Measurements from ENCODE around the gene TXN2. TPM values are rescaled to one million over a fixed set of nuclear protein-coding genes. Genes with fewer than 3 reads are reported as not detected.

The TXN2 gene
- total RNA-seq, 1 donor from 2014 or later = 21.2 TPM

DNA sequence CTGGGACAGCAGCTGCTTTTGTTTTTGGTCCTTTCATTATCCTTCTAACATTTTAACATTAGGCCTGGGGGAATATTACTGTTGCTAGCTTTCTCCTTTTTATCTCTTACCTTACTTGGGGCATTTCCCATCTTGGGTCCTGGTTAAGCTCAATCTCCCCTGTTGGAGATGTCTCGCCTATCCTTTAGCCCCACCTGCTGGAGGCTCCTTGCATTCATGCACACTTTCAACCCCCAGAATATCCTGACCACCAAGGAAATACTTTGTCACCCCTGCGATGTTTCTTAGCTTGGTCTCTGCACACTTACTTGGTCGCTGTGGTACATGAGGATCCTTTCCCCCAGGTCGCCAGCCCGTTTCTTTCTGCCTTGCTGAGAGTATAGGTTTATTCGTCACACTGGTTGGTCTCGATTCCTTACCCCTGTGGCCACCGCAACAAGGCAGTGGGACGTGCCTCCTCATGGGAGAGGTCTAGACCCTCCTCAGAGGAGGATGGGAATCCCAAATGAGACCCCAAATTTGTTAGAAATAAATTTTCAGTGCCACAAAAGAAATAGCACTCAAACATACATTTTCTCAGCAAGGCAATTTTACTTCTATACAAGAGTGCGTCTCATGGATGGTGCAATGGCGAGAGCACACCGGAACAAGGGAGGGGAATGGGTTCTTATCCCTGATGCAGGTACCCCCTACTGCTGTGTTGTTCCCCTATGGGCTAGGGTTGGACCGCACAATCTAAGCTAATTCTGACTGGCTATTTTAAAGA is 5.4 kb upstream of the TXN2 start:
- DNase-seq (ENCODE audit: low read depth in 2 of 2) = peak; percentile 59 to 74

DNA sequence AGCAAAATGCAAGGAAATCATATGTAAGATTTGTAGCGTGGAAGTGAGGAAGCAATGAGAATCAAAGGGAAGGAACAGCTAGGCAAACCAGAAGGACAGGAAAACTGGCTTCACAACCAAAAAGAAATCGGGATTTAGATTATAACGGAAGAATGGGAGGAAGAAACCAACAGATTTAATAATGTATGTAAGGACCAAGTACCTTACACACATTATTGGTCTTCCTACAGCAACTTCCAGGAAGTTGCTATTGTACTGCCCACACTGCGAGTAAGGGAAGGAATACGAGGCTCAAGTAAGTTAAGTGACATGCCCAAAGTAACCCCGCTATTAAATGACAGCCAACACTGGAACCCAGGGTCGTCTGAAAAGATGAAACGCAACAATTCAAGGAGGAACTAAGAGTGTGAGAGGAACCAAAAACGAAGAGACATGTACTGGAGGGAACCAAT is 473 bp downstream of the TXN2 start:
- DNase-seq (ENCODE audit: low read depth in 2 of 2) = no peak

DNA sequence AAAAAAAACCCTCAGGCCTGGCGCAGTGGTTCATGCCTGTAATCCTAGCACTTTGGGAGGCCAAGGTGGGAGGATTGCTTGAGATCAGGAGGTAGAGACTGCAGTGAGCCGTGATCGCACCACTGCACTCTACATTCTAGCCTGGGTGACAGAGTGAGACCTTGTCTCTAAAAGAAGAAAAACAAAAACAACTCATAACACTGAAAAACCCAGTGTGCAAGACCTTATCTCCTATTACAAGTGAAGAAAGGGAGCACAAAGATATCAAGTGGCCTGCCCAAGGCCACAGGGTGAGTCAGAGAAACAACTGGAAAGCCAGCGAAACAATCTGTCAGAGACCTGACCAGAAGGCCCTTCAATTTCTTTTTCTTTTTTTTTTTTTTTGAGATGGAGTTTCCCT is 2.5 kb downstream of the TXN2 start:
- no peak for DNase-seq (ENCODE audit: low read depth in 2 of 2)

DNA sequence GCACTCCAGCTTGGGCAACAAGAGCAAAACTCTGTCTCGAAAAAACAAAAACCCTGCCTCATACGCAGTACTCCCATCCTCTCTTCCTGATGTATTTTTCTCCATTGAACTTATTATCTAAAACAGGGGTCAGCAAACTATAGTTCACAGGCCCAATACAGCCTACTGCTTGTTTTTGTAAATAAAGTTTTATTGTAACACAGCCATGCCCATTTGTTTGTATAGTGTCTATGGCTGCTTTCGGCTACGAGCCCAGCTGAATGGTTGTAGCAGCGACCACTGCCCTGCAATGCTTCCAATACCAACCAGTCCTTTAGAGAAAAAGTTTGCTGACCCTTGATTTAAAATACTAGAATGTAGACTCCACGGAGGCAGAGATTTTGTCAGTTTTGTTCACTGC is 6.1 kb downstream of the TXN2 start:
- no peak for DNase-seq (ENCODE audit: low read depth in 2 of 2)

DNA sequence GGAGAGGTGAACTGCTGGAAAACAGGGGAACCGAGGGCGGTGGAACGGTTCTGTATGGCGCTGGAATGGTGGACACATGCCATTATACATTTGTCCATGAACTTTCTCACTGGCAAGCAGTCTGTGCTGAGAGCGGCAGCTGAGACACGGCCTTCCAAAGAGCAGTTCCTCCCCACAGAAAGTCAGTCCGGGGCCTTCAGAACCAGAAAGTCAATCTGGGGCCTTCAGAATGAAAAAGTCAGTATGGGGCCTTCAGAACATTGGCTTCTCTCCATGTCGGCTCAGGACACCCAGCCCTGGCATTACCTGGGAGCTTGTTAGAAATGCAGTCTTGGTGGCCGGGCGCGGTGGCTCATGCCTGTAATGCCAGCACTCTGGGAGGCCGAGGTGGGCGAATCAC is 8.8 kb downstream of the TXN2 start:
- DNase-seq (ENCODE audit: low read depth in 2 of 2) = no peak

DNA sequence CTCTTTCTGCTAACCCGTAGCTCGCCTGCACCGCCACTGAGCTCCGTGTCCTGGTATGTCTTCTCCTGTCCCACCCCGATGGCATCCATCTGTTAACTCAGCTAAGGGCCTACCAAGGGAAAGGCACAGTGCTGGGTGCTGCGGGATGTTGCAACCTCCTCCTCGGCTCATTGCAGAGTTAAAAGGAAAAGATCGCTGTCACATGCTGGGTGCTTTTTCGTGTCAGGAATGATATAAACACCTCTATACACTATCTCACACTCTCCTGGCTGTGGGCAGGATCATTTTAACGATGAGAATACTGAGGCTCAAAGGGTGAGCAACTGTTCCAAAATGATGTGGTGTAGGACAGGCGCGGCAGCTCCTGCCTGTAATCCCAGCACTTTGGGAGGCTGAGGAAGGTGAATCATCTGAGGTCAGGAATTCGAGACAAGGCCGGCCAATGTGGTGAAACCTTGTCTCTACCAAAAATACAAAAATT is 10.1 kb downstream of the TXN2 start:
- DNase-seq (ENCODE audit: low read depth in 2 of 2) = peak in 1 of 2 donors; percentile 31

DNA sequence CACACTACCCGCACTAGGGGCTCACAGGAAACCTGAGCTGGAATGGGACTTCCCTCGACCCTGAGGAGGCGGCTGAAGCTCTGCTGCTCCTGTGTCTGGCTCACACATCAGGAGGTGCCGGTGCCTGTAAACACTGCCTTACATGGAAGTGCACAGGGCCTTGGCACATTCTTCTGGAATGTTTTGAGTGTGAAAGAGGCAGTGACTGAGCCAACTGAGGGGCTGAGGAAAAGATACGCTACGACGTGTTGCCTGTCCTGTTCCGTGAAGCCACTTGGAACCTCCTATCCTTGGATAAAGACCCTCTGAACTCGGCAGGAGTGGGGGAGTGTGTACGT is 10.5 kb downstream of the TXN2 start:
- peak in 1 of 2 donors; percentile 79 for DNase-seq (ENCODE audit: low read depth in 2 of 2)

DNA sequence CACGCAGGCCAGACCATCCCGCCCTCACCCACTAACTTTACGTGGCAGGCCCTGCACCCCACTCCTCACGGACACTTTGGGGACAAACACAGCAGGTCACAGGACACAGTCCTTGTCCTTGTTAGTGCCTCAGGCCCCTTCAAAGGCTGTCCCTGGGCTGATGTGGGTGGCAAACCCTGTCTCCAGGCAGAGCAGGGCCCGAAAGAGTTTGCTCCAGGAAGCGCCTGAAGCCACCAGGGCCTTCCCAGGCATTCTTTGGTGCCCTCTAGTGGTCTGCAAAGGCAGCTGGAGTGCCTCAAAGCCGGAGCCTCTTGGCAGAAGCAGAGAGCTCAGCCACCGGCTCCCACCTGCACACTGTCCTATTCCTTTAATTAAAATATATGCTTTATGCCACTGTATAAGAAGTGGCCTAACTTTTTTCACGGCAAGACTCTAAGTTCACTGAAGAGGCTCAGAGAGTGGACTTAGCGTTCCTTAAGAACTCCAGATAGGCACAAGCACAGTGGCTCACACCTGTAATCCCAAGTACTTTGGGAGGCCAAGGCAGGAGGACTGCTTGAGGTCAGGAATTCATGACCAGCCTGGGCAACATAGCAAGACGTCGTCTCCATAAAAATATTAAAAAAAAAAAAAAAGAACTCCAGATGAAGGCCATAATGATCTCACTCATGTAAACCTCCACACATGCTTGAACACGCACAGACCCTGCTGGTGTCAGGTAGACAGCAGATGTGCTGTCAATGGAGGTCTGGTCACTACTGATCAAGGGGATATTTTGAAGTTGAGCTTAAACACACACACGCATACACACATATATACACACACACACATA is 11.1 kb downstream of the TXN2 start:
- DNase-seq (ENCODE audit: low read depth in 2 of 2) = peak; percentile 91 to 92

DNA sequence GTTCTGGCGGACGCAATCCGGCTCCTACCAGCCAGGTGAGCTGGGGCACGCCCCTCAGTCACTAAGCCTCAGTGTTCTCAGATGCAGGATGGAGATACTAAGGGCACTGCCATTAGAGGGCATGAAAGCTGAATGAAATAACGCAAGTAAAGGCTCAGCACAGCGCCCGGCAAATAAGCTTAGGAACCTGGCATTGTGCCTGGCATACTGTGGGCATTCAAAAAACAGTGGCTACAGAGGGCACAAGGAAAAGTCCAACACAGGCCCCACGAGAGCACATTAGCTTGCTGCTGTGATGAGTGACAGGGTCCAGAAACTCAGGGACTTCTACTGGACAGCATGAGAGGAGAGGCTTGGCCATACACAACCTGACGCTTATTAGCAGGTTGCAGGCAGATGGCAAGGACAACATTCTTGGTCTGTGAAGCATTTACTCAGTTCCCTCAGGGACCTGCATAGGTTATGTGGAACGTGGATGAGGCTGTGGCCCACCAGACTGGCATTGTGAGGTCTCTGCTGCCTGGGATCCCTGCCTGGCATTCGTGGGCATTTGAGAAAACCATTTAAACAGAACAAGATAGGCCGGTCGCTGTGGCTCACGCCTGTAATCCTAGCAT is 12.2 kb downstream of the TXN2 start:
- DNase-seq (ENCODE audit: low read depth in 2 of 2) = no peak

DNA sequence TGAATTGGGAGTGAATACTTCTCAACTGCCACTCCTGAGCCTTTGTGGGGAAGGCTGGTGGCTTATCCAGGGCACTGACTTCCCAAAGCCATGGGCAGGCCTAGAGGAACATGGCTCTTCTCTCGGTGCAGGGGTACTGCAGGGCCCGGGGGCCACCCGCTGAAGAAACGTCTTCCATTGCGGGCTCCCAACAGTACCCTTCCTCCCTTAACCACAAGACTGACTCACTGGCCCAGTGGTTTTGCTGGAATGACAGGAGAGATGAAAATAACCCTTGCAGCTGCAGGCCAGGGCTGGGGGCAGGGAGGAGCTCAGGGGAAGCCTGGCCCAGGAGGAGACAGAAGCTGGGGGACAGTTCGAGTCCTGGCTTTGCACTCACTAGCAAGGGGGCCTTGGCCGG is 13.5 kb downstream of the TXN2 start:
- DNase-seq (ENCODE audit: low read depth in 2 of 2) = peak in 1 of 2 donors; percentile 95

DNA sequence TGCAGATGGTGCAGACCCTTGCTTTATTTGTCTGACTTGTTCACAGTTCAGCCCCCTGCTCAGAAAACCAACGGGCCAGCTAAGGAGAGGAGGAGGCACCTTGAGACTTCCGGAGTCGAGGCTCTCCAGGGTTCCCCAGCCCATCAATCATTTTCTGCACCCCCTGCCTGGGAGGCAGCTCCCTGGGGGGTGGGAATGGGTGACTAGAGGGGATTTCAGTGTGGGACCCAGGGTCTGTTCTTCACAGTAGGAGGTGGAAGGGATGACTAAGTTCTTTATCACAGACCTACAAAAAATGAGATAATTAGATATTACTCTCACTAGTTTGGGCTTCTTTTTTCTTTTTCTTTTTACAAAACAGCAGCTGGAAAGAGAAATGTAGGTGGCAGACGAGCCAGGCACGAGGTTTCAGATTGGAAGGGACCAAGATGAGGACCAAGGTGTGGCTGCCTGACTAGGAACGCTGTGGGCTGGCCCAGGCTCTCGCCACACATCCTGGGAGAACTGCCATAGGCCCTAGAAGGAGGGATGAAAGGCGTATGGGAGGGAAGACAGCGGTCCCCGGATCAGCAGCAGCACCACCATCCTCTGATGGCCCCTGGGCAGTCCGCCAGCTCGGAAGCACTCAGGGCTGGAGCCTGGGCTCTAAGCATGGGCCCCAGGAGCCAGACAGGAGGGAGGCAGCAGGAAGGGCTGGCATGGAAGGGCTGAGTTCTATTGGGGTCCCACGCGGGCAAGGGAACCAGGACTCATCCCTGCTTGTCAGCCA is 14.2 kb downstream of the TXN2 start:
- DNase-seq (ENCODE audit: low read depth in 2 of 2) = peak in 1 of 2 donors; percentile 47

DNA sequence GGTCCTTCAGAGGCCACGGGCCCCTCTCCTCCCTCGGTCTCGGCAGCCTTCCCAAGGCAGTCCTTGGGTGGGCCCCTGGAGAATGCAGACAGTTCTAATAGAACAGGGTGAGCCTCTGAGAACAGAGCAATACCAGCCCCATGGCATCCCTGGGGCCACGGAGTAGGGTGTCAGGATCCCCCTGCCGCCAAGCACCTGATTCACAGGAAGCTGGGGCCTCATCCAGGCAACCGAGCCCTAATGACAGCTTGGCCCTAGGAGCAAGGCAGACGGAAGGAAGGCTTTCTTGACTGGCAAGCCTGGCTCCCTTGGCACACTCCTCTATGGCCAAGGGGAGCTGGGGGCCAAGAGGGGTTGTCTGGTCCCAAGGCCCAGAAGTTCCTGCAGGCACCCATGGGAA is 15.2 kb downstream of the TXN2 start:
- DNase-seq (ENCODE audit: low read depth in 2 of 2) = no peak

DNA sequence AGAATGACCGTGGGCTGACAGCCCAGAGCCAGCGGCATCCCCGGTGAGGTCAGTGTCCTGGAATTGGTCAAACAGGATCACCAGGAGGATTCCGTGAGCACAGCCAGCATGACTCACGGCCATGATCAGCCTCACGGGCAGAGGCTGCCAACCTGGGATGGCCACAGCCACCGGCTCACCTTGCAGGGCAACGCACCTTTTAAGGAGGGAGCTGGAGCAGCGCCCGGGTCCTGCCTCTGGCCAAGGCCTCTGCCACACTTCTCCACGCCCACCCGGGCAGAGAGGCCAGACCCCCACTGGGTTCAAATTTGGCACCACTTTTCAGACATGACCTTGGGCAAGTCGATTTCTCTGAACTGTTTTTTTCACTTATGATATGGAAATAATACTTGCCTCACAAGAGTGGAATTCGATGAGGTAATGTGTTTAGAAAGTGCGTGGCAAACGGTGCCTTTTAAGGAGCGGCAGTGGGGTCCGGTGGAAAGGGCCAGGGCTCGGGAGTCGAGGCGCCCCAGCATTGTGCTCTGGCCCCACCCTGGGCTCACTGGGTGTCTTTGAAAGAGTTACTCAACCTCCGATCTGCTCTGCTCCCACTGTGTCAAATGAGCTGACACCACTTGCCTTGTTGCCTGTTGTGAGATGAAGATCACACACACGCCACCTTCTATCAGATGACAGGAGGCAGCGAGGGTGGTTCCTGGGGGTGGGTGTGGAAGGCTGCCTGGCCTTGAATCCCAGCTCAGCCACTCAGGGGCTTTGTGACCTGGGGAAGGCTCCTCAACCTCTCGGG is 16.0 kb downstream of the TXN2 start:
- DNase-seq (ENCODE audit: low read depth in 2 of 2) = peak; percentile 93

DNA sequence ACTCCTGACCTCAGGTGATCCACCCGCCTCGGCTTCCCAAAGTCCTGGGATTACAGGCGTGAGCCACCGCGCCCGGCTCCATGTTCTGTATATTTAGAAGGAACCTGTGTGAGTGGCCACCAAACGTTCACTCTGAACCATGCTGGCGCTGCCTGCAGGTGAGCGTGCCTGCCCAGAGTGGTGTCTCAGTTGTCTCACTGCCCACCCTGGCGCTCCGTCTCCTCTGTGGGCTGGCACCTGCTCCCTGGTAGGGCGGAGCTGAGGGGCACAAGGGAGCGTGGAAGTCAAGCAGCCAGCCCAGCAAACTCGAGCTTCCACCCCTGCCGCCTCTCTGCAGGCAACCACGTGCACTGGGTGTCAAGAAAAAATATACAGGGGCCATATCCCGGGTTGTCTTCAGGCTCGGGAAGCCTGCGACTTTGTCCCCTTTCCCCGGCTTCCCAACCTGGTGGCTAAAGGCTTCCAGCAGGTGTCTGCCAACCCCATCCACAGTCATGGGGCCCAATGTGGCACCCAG is 16.7 kb downstream of the TXN2 start:
- no peak for DNase-seq (ENCODE audit: low read depth in 2 of 2)

DNA sequence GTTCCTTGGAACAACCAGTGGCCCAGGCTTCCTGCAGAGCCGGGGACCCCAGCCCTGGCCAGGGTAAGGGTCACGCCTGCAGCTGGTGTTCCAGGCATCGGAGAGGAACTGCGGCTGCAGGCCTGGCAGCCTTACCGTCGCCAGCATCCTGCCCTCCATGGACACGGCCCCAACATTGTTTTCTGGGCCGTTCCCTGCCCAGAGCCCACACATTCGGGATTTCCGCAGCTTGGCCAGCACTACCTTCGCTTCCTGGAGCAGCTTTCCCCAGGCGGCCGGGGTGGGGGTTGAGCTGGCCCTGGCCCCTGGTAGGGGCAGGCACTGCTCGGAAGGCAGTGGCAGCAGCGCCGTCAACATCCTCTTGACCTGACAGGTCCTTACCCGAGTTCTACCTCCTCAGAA is 17.7 kb downstream of the TXN2 start:
- DNase-seq (ENCODE audit: low read depth in 2 of 2) = peak; percentile 80 to 92

DNA sequence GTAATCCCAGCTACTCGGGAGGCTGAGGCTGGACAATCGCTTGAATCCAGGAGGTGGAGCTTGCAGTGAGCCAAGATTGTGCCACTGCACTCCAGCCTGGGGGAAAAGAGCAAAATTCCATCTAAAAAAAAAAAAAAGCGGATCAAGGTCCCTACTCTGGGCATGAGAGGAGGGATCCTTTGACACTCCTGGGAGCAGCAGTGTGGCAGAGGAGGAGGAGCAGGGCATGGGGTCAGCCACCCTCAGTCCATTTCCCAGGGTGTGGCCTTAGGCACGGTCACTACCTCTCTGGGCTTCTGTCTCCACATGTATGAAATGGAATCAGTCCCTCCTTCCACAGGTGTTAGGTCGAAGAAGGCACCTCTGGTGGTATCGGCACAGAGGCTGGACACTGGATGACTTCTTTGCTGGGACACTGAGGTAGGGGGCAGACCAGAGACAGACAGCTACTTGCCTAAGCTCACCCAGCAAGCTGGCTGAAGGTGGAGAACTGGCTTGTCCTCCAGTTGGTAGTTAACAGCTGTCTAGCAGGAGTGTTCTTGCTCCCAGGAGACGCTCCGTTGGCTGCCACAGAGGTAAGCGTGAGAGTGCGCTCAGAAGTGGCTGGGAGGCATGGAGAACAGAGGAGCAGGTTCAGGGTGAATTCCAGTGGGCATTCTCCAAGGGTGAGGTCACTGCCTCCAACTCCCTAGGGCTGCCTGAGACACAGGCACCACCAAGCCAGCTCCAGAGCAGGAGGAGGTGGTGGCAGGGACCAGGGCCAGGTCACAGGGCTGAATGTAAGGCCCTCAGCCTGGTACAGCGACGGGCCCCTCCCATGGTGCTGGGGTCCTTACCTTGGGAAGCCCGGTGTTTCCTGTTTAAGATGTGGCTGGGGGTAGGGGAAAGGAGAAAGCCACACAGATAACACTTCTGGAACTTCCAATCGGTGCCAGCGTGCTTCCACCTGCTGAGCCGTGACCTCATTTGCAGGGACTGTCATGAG is 19.5 kb downstream of the TXN2 start:
- DNase-seq (ENCODE audit: low read depth in 2 of 2) = peak in 1 of 2 donors; percentile 90

DNA sequence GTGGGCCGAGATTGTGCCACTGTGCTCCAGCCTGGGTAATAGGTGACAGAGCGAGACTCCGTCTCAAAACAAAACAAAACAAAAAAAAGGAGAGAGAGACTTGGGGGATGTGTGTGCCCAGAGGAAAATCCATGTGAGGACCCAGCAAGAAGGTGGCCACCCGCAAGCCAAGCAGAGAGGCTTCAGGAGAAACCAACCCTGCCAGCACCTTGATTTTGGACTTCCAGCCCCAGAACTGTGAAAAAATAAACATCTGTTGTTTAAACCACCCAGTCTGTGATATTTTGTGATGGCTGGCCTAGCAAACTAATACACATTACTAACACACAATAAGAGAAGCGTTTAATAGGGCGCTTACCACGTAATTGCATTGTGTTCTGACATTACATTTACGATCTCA is 21.2 kb downstream of the TXN2 start:
- DNase-seq (ENCODE audit: low read depth in 2 of 2) = no peak

DNA sequence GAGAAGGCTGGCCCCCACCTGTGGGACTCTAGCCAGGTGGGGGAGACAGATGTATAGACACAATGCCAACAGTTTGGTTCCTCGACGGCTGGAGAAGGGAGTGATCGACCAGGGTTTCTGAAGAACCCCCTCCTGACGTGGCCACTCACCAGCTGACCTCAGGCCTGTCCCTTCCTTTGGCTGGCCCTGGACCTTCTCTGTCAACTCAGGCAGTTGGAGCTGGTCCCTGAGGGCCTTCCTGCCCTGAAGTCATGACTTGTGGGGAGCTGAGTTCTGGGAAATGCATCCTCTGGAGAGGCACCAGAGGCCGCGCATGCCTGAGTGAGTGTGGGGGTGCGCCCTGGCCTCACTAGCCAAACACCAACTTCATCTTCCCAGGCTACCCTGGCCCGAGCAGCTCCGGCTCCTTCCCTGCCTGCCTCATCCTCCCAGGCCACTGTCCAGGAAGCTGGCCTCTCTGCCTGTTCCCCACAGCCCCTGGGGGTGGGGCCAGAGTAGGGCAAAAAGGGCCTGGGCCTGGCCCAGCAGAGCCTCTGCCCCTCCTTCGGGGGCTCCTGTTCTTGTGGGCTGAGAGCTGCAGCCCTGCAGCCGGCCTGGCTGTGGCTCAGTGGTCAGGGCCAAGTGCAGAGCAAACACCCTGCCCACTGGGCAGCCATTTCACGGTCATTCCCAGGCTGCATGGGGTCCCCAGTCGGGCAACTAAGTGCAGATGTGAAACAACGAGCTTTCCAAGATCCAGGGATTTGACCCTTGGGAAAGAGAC is 23.6 kb downstream of the TXN2 start:
- DNase-seq (ENCODE audit: low read depth in 2 of 2) = no peak

DNA sequence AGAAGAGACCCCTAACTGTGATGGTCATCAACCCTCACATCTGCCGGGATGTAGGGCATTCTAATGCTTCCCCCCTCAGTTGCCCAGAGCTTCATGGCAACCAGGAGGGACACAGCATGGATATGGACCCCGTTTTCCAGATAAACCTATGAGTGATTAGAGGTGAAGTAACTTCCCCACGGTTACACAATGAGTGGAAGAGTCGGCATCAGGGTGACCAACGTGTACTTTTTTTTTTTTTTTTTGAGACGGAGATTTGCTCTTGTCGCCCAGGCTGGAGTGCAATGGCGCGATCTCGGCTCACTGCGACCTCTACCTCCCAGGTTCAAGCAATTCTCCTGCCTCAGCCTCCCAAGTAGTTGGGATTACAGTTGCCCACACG is 25.0 kb downstream of the TXN2 start:
- DNase-seq (ENCODE audit: low read depth in 2 of 2) = no peak

All from lung microvascular endothelial cell (primary cell).